Measurements from ENCODE around the gene ZNF749.
"Not testable (repeated sequence)": the region's sequence is repeated elsewhere in the genome, so short reads cannot be mapped to it uniquely, and the experiment has no call there.

Gene ZNF749

GRCh38 chr19:57473646-57474045, 38.5 kb downstream of the ZNF749 start:
- DNase-seq: no peak
- H4K8ac ChIP-seq (ENCODE audit: low read length): no peak overlapping the region
- H3K27me3 ChIP-seq (ENCODE audit: control insufficient read depth in 1 of 2, insufficient read depth in 1 of 2, low read length in 2 of 2): no peaks in the 10 kb centered on the region
- H3K14ac ChIP-seq (ENCODE audit: low read length in 2 of 2): no peak overlapping the region
- H3K9ac ChIP-seq (ENCODE audit: low read length): no peak overlapping the region
- H3K27ac ChIP-seq (ENCODE audit: low read length, poor library complexity, severe bottlenecking): no peak overlapping the region
- H3K4ac ChIP-seq (ENCODE audit: low read depth in 1 of 2, low read length in 2 of 2): no peak overlapping the region
- H3K36me3 ChIP-seq (ENCODE audit: control insufficient read depth in 1 of 2, insufficient read depth in 2 of 2, low read depth in 1 of 2, low read length in 2 of 2): peaks cover 33 to 53% of the 10 kb centered on the region in 2 experiments
- 100% methylated on average over 4 of the region's 4 CpGs for WGBS
- H2BK12ac ChIP-seq (ENCODE audit: low read length in 2 of 2): no peak overlapping the region
- H2BK120ac ChIP-seq (ENCODE audit: low read depth, low read length): no peak overlapping the region
- H3K18ac ChIP-seq (ENCODE audit: low read depth in 1 of 2, low read length in 2 of 2): no peak overlapping the region
- H3K4me2 ChIP-seq (ENCODE audit: low read length, poor library complexity, severe bottlenecking): no peak overlapping the region
- peaks cover 41% of the 10 kb centered on the region for H3K79me1 ChIP-seq (replicated peaks; ENCODE audit: low read length, poor library complexity, severe bottlenecking)
- no peak overlapping the region for H4K91ac ChIP-seq (ENCODE audit: low read length)
- H3K23ac ChIP-seq (ENCODE audit: low read length in 2 of 2): no peak overlapping the region
- no peak overlapping the region for H2AFZ ChIP-seq (ENCODE audit: low read depth, low read length)
- no peak overlapping the region for H2AK5ac ChIP-seq (ENCODE audit: low read length, severe bottlenecking)
- H3K9me3 ChIP-seq (ENCODE audit: control insufficient read depth, low read length): peaks cover 78% of the 10 kb centered on the region
- H3K4me1 ChIP-seq (ENCODE audit: control insufficient read depth, insufficient read depth, low read depth, low read length): no peaks in the 10 kb centered on the region
- no peak overlapping the region for H2BK15ac ChIP-seq (ENCODE audit: low read depth, poor library complexity, severe bottlenecking)
- H2BK5ac ChIP-seq (ENCODE audit: low read depth, low read length, poor library complexity, severe bottlenecking): no peak overlapping the region
- peak overlapping the region in 1 of 2 experiments; percentile 85 for H3K4me3 ChIP-seq (ENCODE audit: insufficient read depth in 1 of 2, low read depth in 1 of 2, low read length in 2 of 2)

GRCh38 chr19:57477191-57478008, 42.3 kb downstream of the ZNF749 start, which contains the start of gene ZNF772:
TSS of gene ZNF772 (minus strand) at chr19:57477566. CDS start at chr19:57477309, 257 bp downstream.
- peak within 1 kb of the TSS; percentile 83 to 85 for H3K4me3 ChIP-seq (ENCODE audit: insufficient read depth in 1 of 2, low read depth in 1 of 2, low read length in 2 of 2)
- H3K9me3 ChIP-seq (ENCODE audit: control insufficient read depth, low read length): peaks cover 42% of the 10 kb centered on the region
- no peaks in the 10 kb centered on the region for H3K4me1 ChIP-seq (ENCODE audit: control insufficient read depth, insufficient read depth, low read depth, low read length)
- peak within 1 kb of the TSS; percentile 38 for H2AK5ac ChIP-seq (ENCODE audit: low read length, severe bottlenecking)
- H3K14ac ChIP-seq (ENCODE audit: low read length in 2 of 2): no peak within 1 kb of the TSS
- peak within 1 kb of the TSS; percentile 90 for H4K91ac ChIP-seq (ENCODE audit: low read length)
- peak within 1 kb of the TSS; percentile 42 for H2BK120ac ChIP-seq (ENCODE audit: low read depth, low read length)
- no peak within 1 kb of the TSS for H2BK12ac ChIP-seq (ENCODE audit: low read length in 2 of 2)
- no peak within 1 kb of the TSS for H2BK5ac ChIP-seq (ENCODE audit: low read depth, low read length, poor library complexity, severe bottlenecking)
- H2AFZ ChIP-seq (ENCODE audit: low read depth, low read length): peak within 1 kb of the TSS; percentile 87
- H4K8ac ChIP-seq (ENCODE audit: low read length): peak within 1 kb of the TSS; percentile 97
- peak within 1 kb of the TSS; percentile 88 to 93 for H3K18ac ChIP-seq (ENCODE audit: low read depth in 1 of 2, low read length in 2 of 2)
- DNase-seq: peak; percentile 98
- H3K4me2 ChIP-seq (ENCODE audit: low read length, poor library complexity, severe bottlenecking): peak within 1 kb of the TSS; percentile 69
- no peaks in the 10 kb centered on the region for H3K27me3 ChIP-seq (ENCODE audit: control insufficient read depth in 1 of 2, insufficient read depth in 1 of 2, low read length in 2 of 2)
- peaks cover 33 to 39% of the 10 kb centered on the region in 2 experiments for H3K36me3 ChIP-seq (ENCODE audit: control insufficient read depth in 1 of 2, insufficient read depth in 2 of 2, low read depth in 1 of 2, low read length in 2 of 2)
- peak within 1 kb of the TSS; percentile 80 for H3K27ac ChIP-seq (ENCODE audit: low read length, poor library complexity, severe bottlenecking)
- peak within 1 kb of the TSS; percentile 81 to 86 for H3K4ac ChIP-seq (ENCODE audit: low read depth in 1 of 2, low read length in 2 of 2)
- H2BK15ac ChIP-seq (ENCODE audit: low read depth, poor library complexity, severe bottlenecking): no peak within 1 kb of the TSS
- no peak within 1 kb of the TSS for H3K23ac ChIP-seq (ENCODE audit: low read length in 2 of 2)
- 11% methylated on average over 38 of the region's 38 CpGs for WGBS
- H3K9ac ChIP-seq (ENCODE audit: low read length): peak within 1 kb of the TSS; percentile 86
- peaks cover 36% of the 10 kb centered on the region for H3K79me1 ChIP-seq (replicated peaks; ENCODE audit: low read length, poor library complexity, severe bottlenecking)

- not testable (repeated sequence) for H2BK5ac ChIP-seq (ENCODE audit: low read depth, low read length, poor library complexity, severe bottlenecking); H2BK12ac ChIP-seq (ENCODE audit: low read length in 2 of 2); H3K9me3 ChIP-seq (ENCODE audit: control insufficient read depth, low read length); H3K27me3 ChIP-seq (ENCODE audit: control insufficient read depth in 1 of 2, insufficient read depth in 1 of 2, low read length in 2 of 2); H3K27ac ChIP-seq (ENCODE audit: low read length, poor library complexity, severe bottlenecking); H2BK120ac ChIP-seq (ENCODE audit: low read depth, low read length); H3K4me1 ChIP-seq (ENCODE audit: control insufficient read depth, insufficient read depth, low read depth, low read length)
- peak; percentile 85 for DNase-seq
- peak within 1 kb of the TSS; percentile 98 to 99 for H3K4me3 ChIP-seq (ENCODE audit: insufficient read depth in 1 of 2, low read depth in 1 of 2, low read length in 2 of 2)
- H3K18ac ChIP-seq (ENCODE audit: low read depth in 1 of 2, low read length in 2 of 2): peak within 1 kb of the TSS; percentile 94 to 95
- peak within 1 kb of the TSS; percentile 60 for H2AK5ac ChIP-seq (ENCODE audit: low read length, severe bottlenecking)
- peak within 1 kb of the TSS in 1 of 2 experiments; percentile 79 for H3K4ac ChIP-seq (ENCODE audit: low read depth in 1 of 2, low read length in 2 of 2)
- peak within 1 kb of the TSS; percentile 100 for H2AFZ ChIP-seq (ENCODE audit: low read depth, low read length)
- H3K36me3 ChIP-seq (ENCODE audit: control insufficient read depth in 1 of 2, insufficient read depth in 2 of 2, low read depth in 1 of 2, low read length in 2 of 2): peaks cover 26% of the 10 kb centered on the region in 2 experiments
- peaks cover 20% of the 10 kb centered on the region for H3K79me1 ChIP-seq (replicated peaks; ENCODE audit: low read length, poor library complexity, severe bottlenecking)
- H3K4me2 ChIP-seq (ENCODE audit: low read length, poor library complexity, severe bottlenecking): peak within 1 kb of the TSS; percentile 58
- peak within 1 kb of the TSS; percentile 89 for H4K91ac ChIP-seq (ENCODE audit: low read length)
- H2BK15ac ChIP-seq (ENCODE audit: low read depth, poor library complexity, severe bottlenecking): peak within 1 kb of the TSS; percentile 23
- WGBS: 2% methylated on average over 37 of the region's 69 CpGs
- peak within 1 kb of the TSS in 1 of 2 experiments; percentile 89 for H3K23ac ChIP-seq (ENCODE audit: low read length in 2 of 2)
- H3K9ac ChIP-seq (ENCODE audit: low read length): peak within 1 kb of the TSS; percentile 93
- H3K14ac ChIP-seq (ENCODE audit: low read length in 2 of 2): peak within 1 kb of the TSS; percentile 15 to 93
- H4K8ac ChIP-seq (ENCODE audit: low read length): peak within 1 kb of the TSS; percentile 93
Measured at GRCh38 chr19:57487477-57488298, 52.6 kb downstream of the ZNF749 start, which contains the start of gene ZNF419. TSS of gene ZNF419 (plus strand) at chr19:57487750. CDS start at chr19:57487951, 201 bp downstream.

DNA sequence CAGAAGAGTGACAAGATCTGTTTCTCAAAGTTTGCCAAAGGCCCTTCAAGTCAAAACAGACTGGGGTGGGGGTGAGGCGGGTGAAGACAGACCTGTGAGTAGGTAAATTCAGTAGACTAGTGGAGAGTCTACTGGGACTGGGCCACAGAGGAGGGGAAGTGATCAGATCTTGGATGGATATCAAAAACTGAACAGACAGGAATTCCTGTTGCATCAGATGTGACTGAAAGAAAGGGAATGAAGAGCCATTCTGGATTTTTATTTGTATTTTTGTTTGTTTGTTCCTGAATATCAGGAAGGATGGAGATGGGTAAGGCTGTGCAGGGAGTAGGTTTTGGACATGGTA, 53.1 kb downstream of the ZNF749 start:
- not testable (repeated sequence) for H3K4me1 ChIP-seq (ENCODE audit: control insufficient read depth, insufficient read depth, low read depth, low read length); H4K91ac ChIP-seq (ENCODE audit: low read length); H3K27ac ChIP-seq (ENCODE audit: low read length, poor library complexity, severe bottlenecking); H4K8ac ChIP-seq (ENCODE audit: low read length); H3K18ac ChIP-seq (ENCODE audit: low read depth in 1 of 2, low read length in 2 of 2); H3K23ac ChIP-seq (ENCODE audit: low read length in 2 of 2); H2BK12ac ChIP-seq (ENCODE audit: low read length in 2 of 2); H2AK5ac ChIP-seq (ENCODE audit: low read length, severe bottlenecking); H3K14ac ChIP-seq (ENCODE audit: low read length in 2 of 2); H2BK15ac ChIP-seq (ENCODE audit: low read depth, poor library complexity, severe bottlenecking); H3K4ac ChIP-seq (ENCODE audit: low read depth in 1 of 2, low read length in 2 of 2); H3K27me3 ChIP-seq (ENCODE audit: control insufficient read depth in 1 of 2, insufficient read depth in 1 of 2, low read length in 2 of 2); H2AFZ ChIP-seq (ENCODE audit: low read depth, low read length); H2BK120ac ChIP-seq (ENCODE audit: low read depth, low read length); H2BK5ac ChIP-seq (ENCODE audit: low read depth, low read length, poor library complexity, severe bottlenecking)
- peak; percentile 7 for DNase-seq
- peaks cover 20% of the 10 kb centered on the region for H3K79me1 ChIP-seq (replicated peaks; ENCODE audit: low read length, poor library complexity, severe bottlenecking)
- peaks cover 14% of the 10 kb centered on the region for H3K9me3 ChIP-seq (ENCODE audit: control insufficient read depth, low read length)
- peaks cover 29 to 32% of the 10 kb centered on the region in 2 experiments for H3K36me3 ChIP-seq (ENCODE audit: control insufficient read depth in 1 of 2, insufficient read depth in 2 of 2, low read depth in 1 of 2, low read length in 2 of 2)
- H3K4me2 ChIP-seq (ENCODE audit: low read length, poor library complexity, severe bottlenecking): peak overlapping the region; percentile 17
- no CpG with 5 or more reads among the region's 1 CpG for WGBS
- peak overlapping the region; percentile 79 for H3K9ac ChIP-seq (ENCODE audit: low read length)
- H3K4me3 ChIP-seq (ENCODE audit: insufficient read depth in 1 of 2, low read depth in 1 of 2, low read length in 2 of 2): peak overlapping the region in 1 of 2 experiments; percentile 75
